COLO829 (cell line): ENCODE results near the gene COL1A1.
A peak's percentile ranks its signal among the peaks of the same experiment; 100 is the strongest.

Experiments
- DNase-seq: peaks from one replicate; pipeline ENCODE4 v3.0.0; 2012; ENCODE audit warnings: low spot score

Gene COL1A1

GRCh38 chr17:50186661-50187393, 14.6 kb downstream of the COL1A1 start:
- DNase-seq, result no peak

- no peak for DNase-seq
These were observed 15.6 kb downstream of the COL1A1 start for GRCh38 chr17:50185631-50186471.

GRCh38 chr17:50184611-50185398, 16.6 kb downstream of the COL1A1 start:
- no peak for DNase-seq

GRCh38 chr17:50184064-50184463, 17.4 kb downstream of the COL1A1 start:
- DNase-seq, result no peak

GRCh38 chr17:50183421-50183994, 17.9 kb downstream of the COL1A1 start:
- no peak for DNase-seq

GRCh38 chr17:50182783-50183420, 18.5 kb downstream of the COL1A1 start:
- DNase-seq, result no peak

- no peak for DNase-seq
These were observed 19.6 kb downstream of the COL1A1 start for GRCh38 chr17:50181591-50182560.

GRCh38 chr17:50181144-50181543, 20.3 kb downstream of the COL1A1 start:
- peak; percentile 66 for DNase-seq

- no peak for DNase-seq
These were observed 20.8 kb downstream of the COL1A1 start for GRCh38 chr17:50180620-50181019.

GRCh38 chr17:50180111-50180510, 21.3 kb downstream of the COL1A1 start:
- no peak for DNase-seq

- peak; percentile 77 for DNase-seq
These were observed 23.2 kb downstream of the COL1A1 start for GRCh38 chr17:50177983-50178834.

GRCh38 chr17:50177476-50177875, 24.0 kb downstream of the COL1A1 start:
- no peak for DNase-seq

GRCh38 chr17:50176559-50177357, 24.7 kb downstream of the COL1A1 start:
- no peak for DNase-seq

GRCh38 chr17:50175035-50175807, 26.2 kb downstream of the COL1A1 start:
- DNase-seq, result no peak

GRCh38 chr17:50174444-50174843, 27.0 kb downstream of the COL1A1 start:
- DNase-seq, result no peak

- DNase-seq, result no peak
These were observed 28.0 kb downstream of the COL1A1 start for GRCh38 chr17:50173335-50173941.

GRCh38 chr17:50172936-50173334, 28.5 kb downstream of the COL1A1 start:
- no peak for DNase-seq
